ENCODE measurements around the gene CERS1. TPM values are rescaled to one million over a fixed set of nuclear protein-coding genes. Genes with fewer than 3 reads are reported as not detected.
A peak's percentile ranks its signal among the peaks of the same experiment; 100 is the strongest.
"Not testable (repeated sequence)": the region's sequence is repeated elsewhere in the genome, so short reads cannot be mapped to it uniquely, and the experiment has no call there.

CERS1 gene
- total and polyA plus RNA-seq, 2 experiments from 2014 or later = 0.38 to 0.54 TPM

- H3K79me2 ChIP-seq (ENCODE audit: insufficient read depth) = peaks cover 47% of the 10 kb centered on the region
- H3F3A ChIP-seq (ENCODE audit: insufficient read depth) = peaks cover 13% of the 10 kb centered on the region
- TF ChIP-seq EZH2phosphoT487 (IDR thresholded peaks at IDR 0.05; ENCODE audit: insufficient read depth, low read depth) (no peak), EZH2 (IDR thresholded peaks at IDR 0.05; ENCODE audit: insufficient read depth, poor library complexity, severe bottlenecking) (no peak)
- in situ Hi-C loops (cut with MboI) = no loop called here
- H3K9ac ChIP-seq = no peak overlapping the region
- no peak overlapping the region for H3K27ac ChIP-seq
- no peaks in the 10 kb centered on the region for H3K9me3 ChIP-seq (ENCODE audit: low read depth)
- no peaks in the 10 kb centered on the region for H4K20me1 ChIP-seq (ENCODE audit: insufficient read depth)
- no peak overlapping the region for H3K4me3 ChIP-seq
- no peak for DNase-seq
- no peaks in the 10 kb centered on the region; the same call in 1 of the 2 replicates for H3K36me3 ChIP-seq (ENCODE audit: low read depth)
- no peaks in the 10 kb centered on the region for H3K27me3 ChIP-seq (replicated peaks; ENCODE audit: insufficient read depth)
- 91 to 94% methylated on average over 12 to 17 of the region's 17 CpGs for WGBS, 2 experiments (ENCODE audit: low coverage in 1 of 2, low lambda C conversion rate in 2 of 2, missing lambda C conversion rate in 2 of 2)
- peaks cover 22% of the 10 kb centered on the region for H3K4me1 ChIP-seq (ENCODE audit: insufficient read depth)
- H2AFZ ChIP-seq = no peak overlapping the region
- no peaks in the 10 kb centered on the region for H3K9me2 ChIP-seq (ENCODE audit: insufficient read depth)
- H3K4me2 ChIP-seq (ENCODE audit: unreplicated experiment) = no peak overlapping the region
Measured at GRCh38 chr19:18921593-18921992, 25.6 kb upstream of the CERS1 start.

GRCh38 chr19:18920400-18920799 lies 24.4 kb upstream of the CERS1 start:
- Histone ChIP-seq H3K79me2 (ENCODE audit: insufficient read depth) (peaks cover 59% of the 10 kb centered on the region), H2AFZ (no peak overlapping the region), H3K27me3 (replicated peaks; ENCODE audit: insufficient read depth) (no peaks in the 10 kb centered on the region), H3K9me2 (ENCODE audit: insufficient read depth) (no peaks in the 10 kb centered on the region), H3K9me3 (ENCODE audit: low read depth) (no peaks in the 10 kb centered on the region), H3F3A (ENCODE audit: insufficient read depth) (peaks cover 10% of the 10 kb centered on the region), H3K4me3 (peak overlapping the region; percentile 98), H3K27ac (peak overlapping the region; percentile 80), H3K9ac (peak overlapping the region; percentile 97), H3K4me1 (ENCODE audit: insufficient read depth) (peaks cover 22% of the 10 kb centered on the region), H3K4me2 (ENCODE audit: unreplicated experiment) (peak overlapping the region; percentile 95), H3K36me3 (ENCODE audit: low read depth) (no peaks in the 10 kb centered on the region; the same call in 1 of the 2 replicates), H4K20me1 (ENCODE audit: insufficient read depth) (no peaks in the 10 kb centered on the region)
- TF ChIP-seq EZH2phosphoT487 (IDR thresholded peaks at IDR 0.05; ENCODE audit: insufficient read depth, low read depth) = no peak
- no peak for TF ChIP-seq EZH2 (IDR thresholded peaks at IDR 0.05; ENCODE audit: insufficient read depth, poor library complexity, severe bottlenecking)
- in situ Hi-C loops (cut with MboI) = no loop called here
- no peak for DNase-seq
- WGBS, 2 experiments (ENCODE audit: low coverage in 1 of 2, low lambda C conversion rate in 2 of 2, missing lambda C conversion rate in 2 of 2) = 39 to 43% methylated on average over 9 of the region's 9 CpGs

GRCh38 chr19:18919900-18920214 lies 23.9 kb upstream of the CERS1 start:
- Histone ChIP-seq H3F3A (ENCODE audit: insufficient read depth) (peaks cover 10% of the 10 kb centered on the region), H3K4me1 (ENCODE audit: insufficient read depth) (peaks cover 22% of the 10 kb centered on the region), H3K4me3 (peak overlapping the region; percentile 98), H3K4me2 (ENCODE audit: unreplicated experiment) (peak overlapping the region; percentile 95), H4K20me1 (ENCODE audit: insufficient read depth) (no peaks in the 10 kb centered on the region), H3K27ac (peak overlapping the region; percentile 80), H3K9ac (peak overlapping the region; percentile 97), H3K79me2 (ENCODE audit: insufficient read depth) (peaks cover 64% of the 10 kb centered on the region), H3K9me2 (ENCODE audit: insufficient read depth) (no peaks in the 10 kb centered on the region), H3K9me3 (ENCODE audit: low read depth) (no peaks in the 10 kb centered on the region), H3K36me3 (ENCODE audit: low read depth) (no peaks in the 10 kb centered on the region; the same call in 1 of the 2 replicates), H3K27me3 (replicated peaks; ENCODE audit: insufficient read depth) (no peaks in the 10 kb centered on the region), H2AFZ (peak overlapping the region; percentile 57)
- TF ChIP-seq EZH2 (IDR thresholded peaks at IDR 0.05; ENCODE audit: insufficient read depth, poor library complexity, severe bottlenecking) (no peak), EZH2phosphoT487 (IDR thresholded peaks at IDR 0.05; ENCODE audit: insufficient read depth, low read depth) (no peak)
- in situ Hi-C loops (cut with MboI) = no loop called here
- WGBS, 2 experiments (ENCODE audit: low coverage in 1 of 2, low lambda C conversion rate in 2 of 2, missing lambda C conversion rate in 2 of 2) = 1% methylated on average over 15 of the region's 15 CpGs
- DNase-seq = peak; percentile 61

- TF ChIP-seq EZH2 (IDR thresholded peaks at IDR 0.05; ENCODE audit: insufficient read depth, poor library complexity, severe bottlenecking) (no peak), EZH2phosphoT487 (IDR thresholded peaks at IDR 0.05; ENCODE audit: insufficient read depth, low read depth) (no peak)
- peaks cover 10% of the 10 kb centered on the region for H3F3A ChIP-seq (ENCODE audit: insufficient read depth)
- peak within 1 kb of the TSS; percentile 95 for H3K4me2 ChIP-seq (ENCODE audit: unreplicated experiment)
- H3K4me3 ChIP-seq = peak within 1 kb of the TSS; percentile 98
- H3K9me2 ChIP-seq (ENCODE audit: insufficient read depth) = no peaks in the 10 kb centered on the region
- peak within 1 kb of the TSS; percentile 97 for H3K9ac ChIP-seq
- H3K27ac ChIP-seq = peak within 1 kb of the TSS; percentile 94
- no peaks in the 10 kb centered on the region for H4K20me1 ChIP-seq (ENCODE audit: insufficient read depth)
- WGBS, 2 experiments (ENCODE audit: low coverage in 1 of 2, low lambda C conversion rate in 2 of 2, missing lambda C conversion rate in 2 of 2) = 1% methylated on average over 65 to 69 of the region's 72 CpGs
- in situ Hi-C loops (cut with MboI) = no loop called here
- no peaks in the 10 kb centered on the region; the same call in 1 of the 2 replicates for H3K36me3 ChIP-seq (ENCODE audit: low read depth)
- H3K27me3 ChIP-seq (replicated peaks; ENCODE audit: insufficient read depth) = no peaks in the 10 kb centered on the region
- H3K79me2 ChIP-seq (ENCODE audit: insufficient read depth) = peaks cover 70% of the 10 kb centered on the region
- peak within 1 kb of the TSS; percentile 64 for H2AFZ ChIP-seq
- DNase-seq = peak; percentile 100
- H3K4me1 ChIP-seq (ENCODE audit: insufficient read depth) = peaks cover 22% of the 10 kb centered on the region
- H3K9me3 ChIP-seq (ENCODE audit: low read depth) = no peaks in the 10 kb centered on the region
Measured at GRCh38 chr19:18919086-18919899, 23.3 kb upstream of the CERS1 start, which contains the start of the genes COPE and DDX49. Gene COPE, minus strand, starts transcription at chr19:18919387. Its CDS starts 39 bp downstream, at chr19:18919348. Gene DDX49, plus strand, starts transcription at chr19:18919715. Its CDS starts 27 bp downstream, at chr19:18919742.

GRCh38 chr19:18917593-18917992 lies 21.6 kb upstream of the CERS1 start:
- in situ Hi-C loops (cut with MboI); H3K9me2 ChIP-seq (ENCODE audit: insufficient read depth); H3K27me3 ChIP-seq (replicated peaks; ENCODE audit: insufficient read depth); H4K20me1 ChIP-seq (ENCODE audit: insufficient read depth); H2AFZ ChIP-seq; DNase-seq; H3F3A ChIP-seq (ENCODE audit: insufficient read depth); H3K36me3 ChIP-seq (ENCODE audit: low read depth); H3K9me3 ChIP-seq (ENCODE audit: low read depth): not testable (repeated sequence)
- H3K4me2 ChIP-seq (ENCODE audit: unreplicated experiment) = peak overlapping the region; percentile 89
- peak overlapping the region; percentile 94; the same call in 1 of the 2 replicates for H3K9ac ChIP-seq
- H3K4me3 ChIP-seq = peak overlapping the region; percentile 86
- WGBS, 2 experiments (ENCODE audit: low coverage in 1 of 2, low lambda C conversion rate in 2 of 2, missing lambda C conversion rate in 2 of 2) = 87 to 91% methylated on average over 9 of the region's 9 CpGs
- H3K4me1 ChIP-seq (ENCODE audit: insufficient read depth) = peaks cover 22% of the 10 kb centered on the region
- peaks cover 87% of the 10 kb centered on the region for H3K79me2 ChIP-seq (ENCODE audit: insufficient read depth)
- H3K27ac ChIP-seq = peak overlapping the region; percentile 94; the same call in 1 of the 2 replicates
